Gastroesophageal sphincter (tissue), 4 donors: ENCODE results near the gene TSTD2. TPM values are rescaled to one million over a fixed set of nuclear protein-coding genes. Genes with fewer than 3 reads are reported as not detected.

Experiments used
- ATAC-seq: fragments of 150-250 bp; one replicate; pipeline ENCODE4 v1.9.1; 2016; ENCODE audit warnings: mild to moderate bottlenecking, moderate library complexity
- H3K27ac ChIP-seq, 4 donors: fragments of 200-600 bp; sonication (generic) in 3 of 4; 1 replicate in 3 of 4; 2 replicates in 1 of 4; pipeline ENCODE4 v1.5.1; 2016 to 2019
- H3K27me3 ChIP-seq: fragments of 200-600 bp; sonication (generic); one replicate; pipeline ENCODE4 v1.5.1; 2019
- H3K36me3 ChIP-seq, 2 donors: fragments of 200-600 bp; sonication (generic); one replicate each; pipeline ENCODE4 v1.5.1; 2019; ENCODE audit warnings: control low read depth in 1 of 2
- H3K4me1 ChIP-seq, 3 donors: fragments of 200-600 bp; sonication (generic); 1 replicate in 2 of 3; 2 replicates in 1 of 3; pipeline ENCODE4 v1.5.1; 2016 to 2019; ENCODE audit warnings: control low read depth in 2 of 3
- H3K4me3 ChIP-seq, 2 donors: fragments of 200-600 bp; sonication (generic); one replicate each; pipeline ENCODE4 v1.5.1; 2019; ENCODE audit warnings: mild to moderate bottlenecking in 1 of 2, moderate library complexity in 1 of 2
- H3K9me3 ChIP-seq, 3 donors: fragments of 200-600 bp; sonication (generic); one replicate each; pipeline ENCODE4 v1.5.1; 2017 to 2019; ENCODE audit warnings: control low read depth in 2 of 3
- EP300 ChIP-seq: sonication (generic); formaldehyde crosslinking; IDR thresholded peaks from one replicate; pipeline ENCODE4 v1.6.1; 2017; ENCODE audit warnings: antibody characterized with exemption, mild to moderate bottlenecking
- POLR2A ChIP-seq, 2 donors: fragments of 450-650 bp; IDR thresholded peaks; one replicate each; pipeline ENCODE4 v1.6.1; 2017; ENCODE audit warnings: antibody characterized with exemption in 2 of 2, mild to moderate bottlenecking in 2 of 2, moderate library complexity in 1 of 2
- POLR2AphosphoS5 ChIP-seq: sonication (generic); formaldehyde crosslinking; IDR thresholded peaks from one replicate; pipeline ENCODE4 v1.6.1; 2017; ENCODE audit warnings: antibody characterized with exemption
- WGBS, 2 donors: methylation state at CpG; one replicate each; pipeline ENCODE4 v1.1.5; 2018; ENCODE audit warnings: low coverage in 1 of 2; 5-methylcytosine and 5-hydroxymethylcytosine counted together
- total RNA-seq, 4 donors: library from RNA; depleted of rRNA; stranded (reverse); fragments of >200 nt; gene quantifications; one replicate each; pipeline ENCODE4 v1.1.0, GENCODE V29; 2016
- TF ChIP-seq, protein P1 (sequence below), 4 experiments: fragments of 200-600 bp in 2 of 4; fragments of 450-650 bp in 2 of 4; sonication (generic) in 1 of 4; IDR thresholded peaks; one replicate each; pipeline ENCODE4 v1.5.1; 2017 to 2019; ENCODE audit warnings: antibody characterized with exemption in 4 of 4, mild to moderate bottlenecking in 2 of 4, moderate library complexity in 2 of 4

The TSTD2 gene
- total RNA-seq, 4 donors from 2014 or later = 20.0 to 33.8 (median 30.8) TPM

DNA sequence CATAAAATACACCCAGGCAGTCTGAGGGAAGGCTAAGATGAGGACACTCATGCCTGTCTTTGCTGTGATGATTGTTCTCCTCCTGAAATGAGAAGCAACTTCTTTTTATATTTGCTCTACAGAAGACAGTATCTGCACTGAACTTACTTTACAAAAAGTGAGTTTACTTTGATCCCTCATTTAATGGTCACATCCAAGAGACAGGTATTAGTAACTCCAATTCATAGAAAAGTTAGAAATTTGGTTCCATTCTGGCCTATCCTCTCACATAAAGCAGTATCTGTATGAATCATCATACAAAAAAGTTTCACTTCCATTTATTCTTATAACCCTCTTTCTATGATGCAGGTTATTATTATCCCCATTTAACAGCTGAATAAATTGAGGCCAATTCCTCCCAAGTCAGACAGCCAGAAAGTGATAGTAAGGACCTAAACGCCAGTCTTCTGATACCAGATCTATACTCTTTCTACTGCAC is 15.2 kb downstream of the TSTD2 start:
- H3K36me3 ChIP-seq = peaks cover 0 to 73% of the 10 kb centered on the region in 2 donors
- 75 to 89% methylated on average over 1 of the region's 1 CpG for WGBS, 2 donors
- no peak overlapping the region for H3K4me3 ChIP-seq
- TF ChIP-seq POLR2AphosphoS5 (no peak), EP300 (no peak), POLR2A (IDR thresholded peaks at IDR 0.05) (no peak)
- TF ChIP-seq, protein P1, sequence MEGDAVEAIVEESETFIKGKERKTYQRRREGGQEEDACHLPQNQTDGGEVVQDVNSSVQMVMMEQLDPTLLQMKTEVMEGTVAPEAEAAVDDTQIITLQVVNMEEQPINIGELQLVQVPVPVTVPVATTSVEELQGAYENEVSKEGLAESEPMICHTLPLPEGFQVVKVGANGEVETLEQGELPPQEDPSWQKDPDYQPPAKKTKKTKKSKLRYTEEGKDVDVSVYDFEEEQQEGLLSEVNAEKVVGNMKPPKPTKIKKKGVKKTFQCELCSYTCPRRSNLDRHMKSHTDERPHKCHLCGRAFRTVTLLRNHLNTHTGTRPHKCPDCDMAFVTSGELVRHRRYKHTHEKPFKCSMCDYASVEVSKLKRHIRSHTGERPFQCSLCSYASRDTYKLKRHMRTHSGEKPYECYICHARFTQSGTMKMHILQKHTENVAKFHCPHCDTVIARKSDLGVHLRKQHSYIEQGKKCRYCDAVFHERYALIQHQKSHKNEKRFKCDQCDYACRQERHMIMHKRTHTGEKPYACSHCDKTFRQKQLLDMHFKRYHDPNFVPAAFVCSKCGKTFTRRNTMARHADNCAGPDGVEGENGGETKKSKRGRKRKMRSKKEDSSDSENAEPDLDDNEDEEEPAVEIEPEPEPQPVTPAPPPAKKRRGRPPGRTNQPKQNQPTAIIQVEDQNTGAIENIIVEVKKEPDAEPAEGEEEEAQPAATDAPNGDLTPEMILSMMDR (IDR thresholded peaks at IDR 0.05) = no peak
- ATAC-seq = no peak
- H3K27me3 ChIP-seq = no peaks in the 10 kb centered on the region
- peaks cover 0 to 17% (median 4%) of the 10 kb centered on the region in 3 donors for H3K4me1 ChIP-seq
- H3K9me3 ChIP-seq = no peaks in the 10 kb centered on the region
- no peak overlapping the region for H3K27ac ChIP-seq

DNA sequence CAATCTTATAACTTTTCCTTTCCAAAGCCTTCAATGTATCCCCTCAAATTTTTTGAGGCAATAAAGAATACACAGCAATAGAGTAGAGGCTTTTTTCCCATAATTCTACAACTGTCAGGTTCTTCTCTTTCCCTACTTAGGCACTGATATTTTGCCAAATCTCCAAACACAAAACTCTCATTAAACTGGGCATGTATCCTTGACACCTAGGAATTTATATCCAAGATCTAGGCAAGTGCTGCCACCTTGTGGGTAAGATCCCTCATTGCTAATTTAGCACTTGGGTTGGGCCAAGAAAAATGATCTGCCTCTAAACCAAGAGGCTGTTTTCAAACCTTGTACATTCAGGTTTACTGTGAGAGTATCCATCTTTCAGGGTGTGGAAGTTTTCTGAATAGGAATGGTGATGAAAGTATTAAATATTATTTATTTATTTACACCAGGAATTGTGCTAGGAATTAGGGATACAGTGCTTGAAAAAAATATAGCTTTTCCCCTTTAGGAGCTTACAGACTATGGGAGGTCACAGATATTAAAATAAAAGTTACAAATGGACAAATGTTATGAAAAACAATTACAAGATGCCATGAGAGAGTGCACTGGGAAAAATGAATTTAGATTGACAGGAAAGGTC is 17.6 kb downstream of the TSTD2 start:
- peak overlapping the region in 3 of 4 donors; percentile 11 to 29 (median 29) for H3K27ac ChIP-seq
- TF ChIP-seq EP300 = no peak
- TF ChIP-seq POLR2A (IDR thresholded peaks at IDR 0.05) = no peak
- peak; percentile 64 for TF ChIP-seq POLR2AphosphoS5
- TF ChIP-seq, protein P1 (IDR thresholded peaks at IDR 0.05) = peak; percentile 76 to 95 (median 88)
- ATAC-seq = peak; percentile 71
- H3K4me3 ChIP-seq = no peak overlapping the region
- no peaks in the 10 kb centered on the region for H3K27me3 ChIP-seq
- H3K36me3 ChIP-seq = peaks cover 0 to 74% of the 10 kb centered on the region in 2 donors
- H3K9me3 ChIP-seq = no peaks in the 10 kb centered on the region
- peaks cover 0 to 17% (median 4%) of the 10 kb centered on the region in 3 donors for H3K4me1 ChIP-seq

DNA sequence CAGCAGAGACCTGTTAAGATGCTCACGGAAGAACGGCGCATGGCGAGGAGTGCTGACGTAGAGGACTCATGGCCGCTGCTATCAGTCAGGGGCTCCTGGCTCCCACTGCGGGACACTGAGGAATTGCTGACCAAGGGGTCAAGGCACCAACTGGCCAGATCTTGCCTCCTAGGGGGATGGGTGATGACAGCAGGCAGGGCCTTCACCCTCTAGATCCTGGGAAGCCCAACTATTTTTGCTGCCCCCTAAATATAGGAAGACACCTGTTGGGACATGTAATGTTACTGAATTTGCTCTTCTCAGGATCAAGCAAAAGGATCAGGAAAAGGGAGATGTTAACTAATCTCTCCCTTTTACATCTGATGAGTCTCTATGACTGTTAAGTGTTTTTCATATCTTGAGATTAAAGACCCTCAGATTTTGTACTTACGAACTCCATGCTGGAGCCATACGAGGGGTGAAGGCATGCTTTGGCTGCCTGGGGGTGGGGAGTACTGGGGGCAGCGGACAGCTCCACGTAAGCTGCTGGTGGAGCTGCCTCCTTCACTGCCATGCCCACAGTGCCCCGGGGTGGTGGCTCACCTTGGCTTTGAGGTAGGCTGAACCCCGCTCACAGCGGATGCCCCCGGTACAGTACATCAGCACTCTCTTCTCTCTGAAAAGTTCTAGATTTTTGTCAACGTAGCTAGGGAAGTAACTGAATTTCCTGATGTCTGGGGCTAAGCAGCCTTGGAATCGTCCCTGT is 28.1 kb downstream of the TSTD2 start:
- Histone ChIP-seq H3K36me3 (peaks cover 0 to 84% of the 10 kb centered on the region in 2 donors), H3K4me1 (peaks cover 0 to 3% (median 0%) of the 10 kb centered on the region in 3 donors), H3K27ac (peak overlapping the region in 1 of 4 donors; percentile 19), H3K9me3 (no peaks in the 10 kb centered on the region), H3K27me3 (no peaks in the 10 kb centered on the region), H3K4me3 (no peak overlapping the region)
- TF ChIP-seq POLR2A (IDR thresholded peaks at IDR 0.05) (no peak), POLR2AphosphoS5 (peak; percentile 2)
- ATAC-seq = no peak
- WGBS, 2 donors = 84 to 93% methylated on average over 9 to 10 of the region's 17 CpGs

DNA sequence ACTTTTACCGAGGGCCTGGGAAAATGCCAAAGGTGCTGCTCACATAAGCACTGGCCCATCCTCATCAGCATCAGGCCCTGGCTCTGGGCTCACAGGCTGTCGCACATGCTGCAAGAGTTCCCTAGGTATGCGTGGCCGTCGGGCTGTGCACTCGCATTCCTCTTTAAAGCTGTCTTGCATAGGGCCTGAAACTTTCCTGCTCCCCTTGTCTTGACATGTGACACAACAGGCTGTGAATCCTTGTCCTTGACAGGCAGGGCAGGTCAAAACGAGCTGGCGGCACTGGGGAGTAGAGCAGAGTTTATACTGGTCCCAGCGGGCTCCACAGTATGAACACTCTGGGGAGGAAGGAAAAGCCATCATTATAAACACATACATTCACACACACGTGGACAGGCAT is 30.7 kb downstream of the TSTD2 start:
- Histone ChIP-seq H3K9me3 (no peaks in the 10 kb centered on the region), H3K36me3 (peaks cover 0 to 82% of the 10 kb centered on the region in 2 donors), H3K27ac (peak overlapping the region in 3 of 4 donors; percentile 25 to 29 (median 28)), H3K4me3 (no peak overlapping the region), H3K4me1 (peaks cover 0 to 22% (median 5%) of the 10 kb centered on the region in 3 donors), H3K27me3 (no peaks in the 10 kb centered on the region)
- no peak for ATAC-seq
- 75% methylated on average over 1 of the region's 10 CpGs; no CpG with 5 or more reads in 1 of the 2 donors for WGBS, 2 donors
- TF ChIP-seq POLR2AphosphoS5 (no peak), POLR2A (IDR thresholded peaks at IDR 0.05) (no peak), EP300 (no peak)
- TF ChIP-seq, protein P1 (IDR thresholded peaks at IDR 0.05) = no peak

DNA sequence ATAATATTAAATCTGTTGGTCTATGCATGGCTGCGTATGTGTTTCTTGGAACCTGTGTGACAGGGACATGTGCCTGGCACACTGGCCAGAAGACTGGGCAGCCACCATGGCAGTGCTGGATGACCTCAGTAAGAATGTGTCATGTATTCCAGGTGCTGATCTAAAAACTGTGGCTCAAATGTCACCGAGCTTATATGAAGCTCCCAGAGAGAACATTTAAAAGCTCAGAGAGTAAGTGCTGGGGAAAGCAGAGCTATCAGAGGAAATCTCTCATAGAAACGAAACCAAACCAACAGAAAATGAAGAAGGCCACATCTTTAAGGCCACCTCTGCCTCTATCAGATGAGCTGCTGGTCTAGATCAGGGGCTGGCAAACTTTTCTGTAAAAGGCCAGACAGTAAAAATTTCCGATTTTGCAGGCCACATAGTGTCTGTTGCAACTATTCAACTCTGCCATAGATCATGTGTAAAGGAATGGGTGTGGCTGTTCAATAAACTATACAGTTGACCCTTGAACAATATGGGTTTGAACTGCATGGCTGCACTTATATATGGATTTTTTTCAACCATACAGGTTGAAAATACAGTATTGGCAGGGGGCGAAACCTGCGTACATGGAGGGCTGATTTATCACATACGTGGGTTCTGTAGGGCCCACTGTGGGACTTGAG is 31.8 kb downstream of the TSTD2 start:
- TF ChIP-seq POLR2AphosphoS5 = no peak
- TF ChIP-seq EP300 = no peak
- TF ChIP-seq POLR2A (IDR thresholded peaks at IDR 0.05) = no peak
- TF ChIP-seq, protein P1 (IDR thresholded peaks at IDR 0.05) = no peak
- Histone ChIP-seq H3K4me3 (no peak overlapping the region), H3K36me3 (peaks cover 0 to 75% of the 10 kb centered on the region in 2 donors), H3K9me3 (no peaks in the 10 kb centered on the region), H3K27ac (no peak overlapping the region), H3K4me1 (peaks cover 3 to 32% (median 10%) of the 10 kb centered on the region in 3 donors), H3K27me3 (no peaks in the 10 kb centered on the region)
- WGBS, 2 donors = 80 to 82% methylated on average over 5 to 7 of the region's 7 CpGs
- ATAC-seq = no peak
